Measurements from ENCODE around the gene SBF2.
"Not testable (repeated sequence)": the region's sequence is repeated elsewhere in the genome, so short reads cannot be mapped to it uniquely, and the experiment has no call there.

Gene SBF2

GRCh38 chr11:10139143-10139542 is 154.9 kb downstream of the SBF2 start:
- H3K9ac ChIP-seq = no peak overlapping the region

GRCh38 chr11:10134975-10135481 is 159.0 kb downstream of the SBF2 start:
- no peaks in the 10 kb centered on the region for H3K4me1 ChIP-seq (ENCODE audit: low read depth, poor library complexity, severe bottlenecking)
- no peak overlapping the region for H3K4me3 ChIP-seq (IDR thresholded peaks at IDR 0.05; ENCODE audit: insufficient read depth, low read depth, low read length)
- TF ChIP-seq, protein P1, sequence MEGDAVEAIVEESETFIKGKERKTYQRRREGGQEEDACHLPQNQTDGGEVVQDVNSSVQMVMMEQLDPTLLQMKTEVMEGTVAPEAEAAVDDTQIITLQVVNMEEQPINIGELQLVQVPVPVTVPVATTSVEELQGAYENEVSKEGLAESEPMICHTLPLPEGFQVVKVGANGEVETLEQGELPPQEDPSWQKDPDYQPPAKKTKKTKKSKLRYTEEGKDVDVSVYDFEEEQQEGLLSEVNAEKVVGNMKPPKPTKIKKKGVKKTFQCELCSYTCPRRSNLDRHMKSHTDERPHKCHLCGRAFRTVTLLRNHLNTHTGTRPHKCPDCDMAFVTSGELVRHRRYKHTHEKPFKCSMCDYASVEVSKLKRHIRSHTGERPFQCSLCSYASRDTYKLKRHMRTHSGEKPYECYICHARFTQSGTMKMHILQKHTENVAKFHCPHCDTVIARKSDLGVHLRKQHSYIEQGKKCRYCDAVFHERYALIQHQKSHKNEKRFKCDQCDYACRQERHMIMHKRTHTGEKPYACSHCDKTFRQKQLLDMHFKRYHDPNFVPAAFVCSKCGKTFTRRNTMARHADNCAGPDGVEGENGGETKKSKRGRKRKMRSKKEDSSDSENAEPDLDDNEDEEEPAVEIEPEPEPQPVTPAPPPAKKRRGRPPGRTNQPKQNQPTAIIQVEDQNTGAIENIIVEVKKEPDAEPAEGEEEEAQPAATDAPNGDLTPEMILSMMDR (conservative IDR thresholded peaks at IDR 0.05; ENCODE audit: low read depth, low read length) = no peak
- no peak overlapping the region for H3K4me2 ChIP-seq
- no peaks in the 10 kb centered on the region for H3K79me2 ChIP-seq (ENCODE audit: insufficient read depth, low read depth)
- no peak overlapping the region for H3K27ac ChIP-seq
- H3K9ac ChIP-seq = no peak overlapping the region
- H3K27me3 ChIP-seq (ENCODE audit: insufficient read depth, low read depth) = no peaks in the 10 kb centered on the region
- no peaks in the 10 kb centered on the region for H3K36me3 ChIP-seq (ENCODE audit: insufficient read depth)
- H4K20me1 ChIP-seq (ENCODE audit: insufficient read depth) = no peaks in the 10 kb centered on the region
- no peak overlapping the region for H2AFZ ChIP-seq (ENCODE audit: low read depth)

More at GRCh38 chr11:10139143-10139542, 154.9 kb downstream of the SBF2 start:
- H2AFZ ChIP-seq (ENCODE audit: low read depth) = no peak overlapping the region
- H3K4me3 ChIP-seq (IDR thresholded peaks at IDR 0.05; ENCODE audit: insufficient read depth, low read depth, low read length) = no peak overlapping the region
- no peaks in the 10 kb centered on the region for H4K20me1 ChIP-seq (ENCODE audit: insufficient read depth)
- no peaks in the 10 kb centered on the region for H3K4me1 ChIP-seq (ENCODE audit: low read depth, poor library complexity, severe bottlenecking)
- no peak overlapping the region for H3K27ac ChIP-seq
- H3K27me3 ChIP-seq (ENCODE audit: insufficient read depth, low read depth) = no peaks in the 10 kb centered on the region
- H3K36me3 ChIP-seq (ENCODE audit: insufficient read depth) = no peaks in the 10 kb centered on the region
- no peak overlapping the region for H3K4me2 ChIP-seq
- no peaks in the 10 kb centered on the region for H3K79me2 ChIP-seq (ENCODE audit: insufficient read depth, low read depth)
- TF ChIP-seq, protein P1 (conservative IDR thresholded peaks at IDR 0.05; ENCODE audit: low read depth, low read length) = no peak

- not testable (repeated sequence) for H3K27me3 ChIP-seq (ENCODE audit: insufficient read depth, low read depth); H3K79me2 ChIP-seq (ENCODE audit: insufficient read depth, low read depth); H3K9ac ChIP-seq; H3K4me3 ChIP-seq (IDR thresholded peaks at IDR 0.05; ENCODE audit: insufficient read depth, low read depth, low read length); H2AFZ ChIP-seq (ENCODE audit: low read depth); H3K27ac ChIP-seq; H4K20me1 ChIP-seq (ENCODE audit: insufficient read depth); H3K4me2 ChIP-seq; H3K4me1 ChIP-seq (ENCODE audit: low read depth, poor library complexity, severe bottlenecking); H3K36me3 ChIP-seq (ENCODE audit: insufficient read depth)
Observed at GRCh38 chr11:10134226-10134625, 159.8 kb downstream of the SBF2 start.

- H3K4me3 ChIP-seq (IDR thresholded peaks at IDR 0.05; ENCODE audit: insufficient read depth, low read depth, low read length); H3K4me1 ChIP-seq (ENCODE audit: low read depth, poor library complexity, severe bottlenecking); H3K4me2 ChIP-seq; H4K20me1 ChIP-seq (ENCODE audit: insufficient read depth); H2AFZ ChIP-seq (ENCODE audit: low read depth); H3K27me3 ChIP-seq (ENCODE audit: insufficient read depth, low read depth); H3K9ac ChIP-seq; H3K79me2 ChIP-seq (ENCODE audit: insufficient read depth, low read depth); H3K36me3 ChIP-seq (ENCODE audit: insufficient read depth); H3K27ac ChIP-seq: not testable (repeated sequence)
Observed at GRCh38 chr11:10133251-10133650, 160.8 kb downstream of the SBF2 start.

- Histone ChIP-seq H3K79me2 (ENCODE audit: insufficient read depth, low read depth) (no peaks in the 10 kb centered on the region), H2AFZ (ENCODE audit: low read depth) (no peak overlapping the region), H4K20me1 (ENCODE audit: insufficient read depth) (no peaks in the 10 kb centered on the region), H3K4me2 (no peak overlapping the region), H3K4me1 (ENCODE audit: low read depth, poor library complexity, severe bottlenecking) (no peaks in the 10 kb centered on the region), H3K27me3 (ENCODE audit: insufficient read depth, low read depth) (no peaks in the 10 kb centered on the region), H3K4me3 (IDR thresholded peaks at IDR 0.05; ENCODE audit: insufficient read depth, low read depth, low read length) (no peak overlapping the region), H3K9ac (no peak overlapping the region), H3K36me3 (ENCODE audit: insufficient read depth) (no peaks in the 10 kb centered on the region), H3K27ac (no peak overlapping the region)
- TF ChIP-seq, protein P1 (conservative IDR thresholded peaks at IDR 0.05; ENCODE audit: low read depth, low read length) = no peak
Observed at GRCh38 chr11:10130875-10131274, 163.1 kb downstream of the SBF2 start.

GRCh38 chr11:10129184-10129583 is 164.8 kb downstream of the SBF2 start:
- H4K20me1 ChIP-seq (ENCODE audit: insufficient read depth); H3K4me3 ChIP-seq (IDR thresholded peaks at IDR 0.05; ENCODE audit: insufficient read depth, low read depth, low read length); H3K27me3 ChIP-seq (ENCODE audit: insufficient read depth, low read depth); H3K9ac ChIP-seq; H3K4me2 ChIP-seq; H3K36me3 ChIP-seq (ENCODE audit: insufficient read depth); H3K4me1 ChIP-seq (ENCODE audit: low read depth, poor library complexity, severe bottlenecking); H3K27ac ChIP-seq; H2AFZ ChIP-seq (ENCODE audit: low read depth); H3K79me2 ChIP-seq (ENCODE audit: insufficient read depth, low read depth): not testable (repeated sequence)

Data from KMS-11 (cell line).